Fibroblast of lung (primary cell): ENCODE measurements around the gene PIP5KL1.

ENCODE experiments used
- CTCF ChIP-seq, 2 donors: IDR thresholded peaks in 1 of 2; conservative IDR thresholded peaks in 1 of 2; 1 replicate in 1 of 2; 2 replicates in 1 of 2; pipeline ENCODE4 v1.5.1; 2011 to 2012; ENCODE audit warnings: low read length in 2 of 2, control low read depth in 1 of 2, inconsistent platforms in 1 of 2, low read depth in 1 of 2, mild to moderate bottlenecking in 1 of 2
- EZH2 ChIP-seq: IDR thresholded peaks from 2 replicates; pipeline ENCODE4 v1.5.1; 2012; ENCODE audit warnings: low read length, control low read depth, mild to moderate bottlenecking; ENCODE audit errors: missing control alignments

- TF ChIP-seq CTCF (conservative IDR thresholded peaks at IDR 0.05 in 1 of 2, IDR thresholded peaks at IDR 0.05 in 1 of 2; ENCODE audit: low read depth in 1 of 2, low read length in 2 of 2) (no peak), EZH2 (no peak)
These were observed 19.9 kb downstream of the PIP5KL1 start for GRCh38 chr9:127910613-127911205.
